Activated T-cell treated with anti-CD3 and anti-CD28 coated beads, Interleukin-2, amount 50 U/mL, for 4 hours (primary cell): ENCODE results near the gene MALRD1. TPM values are rescaled to one million over a fixed set of nuclear protein-coding genes. Genes with fewer than 3 reads are reported as not detected.

Source experiments
- ATAC-seq, 2 donors: fragments of 200-7000 bp; cut with Tn5 transposase; one replicate each; pipeline ENCODE4 v1.10.0; 2021
- DNase-seq: peaks from one replicate; pipeline ENCODE4 v3.0.0-alpha.2; 2020
- H3K27me3 Mint-ChIP-seq: one replicate; pipeline ENCODE4 v1.8.0; 2021; ENCODE audit warnings: low read depth, mixed read lengths
- H3K36me3 Mint-ChIP-seq: one replicate; pipeline ENCODE4 v1.8.0; 2022; ENCODE audit warnings: mixed read lengths; ENCODE audit not compliant: insufficient read depth
- H3K4me1 Mint-ChIP-seq: one replicate; pipeline ENCODE4 v1.8.0; 2021; ENCODE audit warnings: low read depth, mixed read lengths
- H3K4me3 Mint-ChIP-seq: one replicate; pipeline ENCODE4 v1.8.0; 2021; ENCODE audit warnings: mild to moderate bottlenecking, moderate library complexity, mixed read lengths
- H3K9me3 Mint-ChIP-seq: one replicate; pipeline ENCODE4 v1.8.0; 2021; ENCODE audit warnings: mixed read lengths
- total RNA-seq, 3 donors: library from RNA; stranded (reverse); gene quantifications; one replicate each; pipeline ENCODE4 v1.2.1, GENCODE V29; 2021

MALRD1 gene
- total RNA-seq, 3 donors from 2014 or later, result not detected

DNA sequence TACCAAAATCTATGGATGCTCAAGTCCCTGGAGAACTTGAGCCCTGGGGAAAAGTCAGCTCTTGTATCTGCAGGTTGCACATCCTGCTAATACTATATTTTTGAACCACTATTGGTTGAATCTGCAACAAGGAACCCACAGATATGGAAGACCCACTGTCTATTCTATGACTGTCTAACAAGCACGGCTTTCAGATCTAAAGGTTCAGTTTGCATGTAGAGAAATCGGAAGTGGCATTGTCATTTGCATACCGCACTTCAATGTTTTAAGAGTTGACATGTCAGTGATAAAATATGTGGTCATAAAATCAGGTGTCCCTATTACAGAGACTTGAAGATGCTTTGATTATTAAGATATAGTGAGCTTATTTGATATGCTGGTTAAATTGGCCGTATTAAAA lies 95.6 kb downstream of the MALRD1 start:
- H3K27me3 Mint-ChIP-seq, result no peaks in the 10 kb centered on the region
- H3K4me3 Mint-ChIP-seq, result no peak overlapping the region
- DNase-seq, result no peak
- no peaks in the 10 kb centered on the region for H3K36me3 Mint-ChIP-seq
- peaks cover 11% of the 10 kb centered on the region for H3K9me3 Mint-ChIP-seq
- no peaks in the 10 kb centered on the region for H3K4me1 Mint-ChIP-seq
- ATAC-seq, result no peak

DNA sequence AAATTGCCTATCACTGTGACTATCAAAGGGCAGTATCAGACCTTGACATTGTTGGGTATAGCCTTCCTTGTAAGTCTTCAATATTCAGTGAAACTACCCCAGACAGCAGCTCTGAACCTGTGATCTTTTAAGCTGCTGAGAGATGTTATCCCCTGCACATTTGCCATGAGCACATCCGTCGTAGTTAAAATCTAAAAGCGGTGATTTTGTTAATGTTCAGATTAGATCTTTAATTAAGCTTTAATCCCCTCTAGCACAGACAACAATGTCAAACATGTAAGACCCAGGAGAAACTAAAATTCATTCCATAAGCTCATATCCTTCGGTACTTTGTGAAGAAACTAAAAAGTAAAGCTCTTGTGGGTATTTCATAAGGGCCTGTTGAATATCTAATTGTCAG lies 105.8 kb downstream of the MALRD1 start:
- Mint-ChIP-seq H3K4me1 (no peaks in the 10 kb centered on the region), H3K27me3 (no peaks in the 10 kb centered on the region), H3K36me3 (no peaks in the 10 kb centered on the region), H3K4me3 (no peak overlapping the region), H3K9me3 (peaks cover 4% of the 10 kb centered on the region)
- DNase-seq, result no peak
- no peak for ATAC-seq

DNA sequence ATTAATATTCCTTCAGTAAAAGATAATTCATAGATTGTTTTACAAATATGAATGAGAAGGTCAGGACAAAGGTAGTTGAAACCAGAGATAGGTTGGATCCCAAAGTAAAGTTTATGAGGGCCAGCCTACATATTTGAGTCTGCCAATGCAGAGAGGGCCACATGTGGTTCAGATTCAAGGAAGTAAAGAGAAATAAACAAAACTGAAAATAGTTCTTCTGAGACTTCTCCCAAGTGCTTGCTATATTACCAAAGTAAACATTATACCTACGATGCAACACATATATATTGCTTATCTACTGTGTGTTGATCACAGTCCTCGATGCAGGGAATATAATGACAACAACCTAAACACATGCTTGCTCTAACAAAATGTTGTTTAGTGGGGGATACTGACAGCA lies 109.8 kb downstream of the MALRD1 start:
- DNase-seq (no peak), ATAC-seq (no peak)
- H3K27me3 Mint-ChIP-seq, result no peaks in the 10 kb centered on the region
- no peaks in the 10 kb centered on the region for H3K4me1 Mint-ChIP-seq
- H3K36me3 Mint-ChIP-seq, result no peaks in the 10 kb centered on the region
- no peak overlapping the region for H3K4me3 Mint-ChIP-seq
- peaks cover 8% of the 10 kb centered on the region for H3K9me3 Mint-ChIP-seq

GRCh38 chr10:19158870-19159269 lies 110.3 kb downstream of the MALRD1 start:
- H3K4me1 Mint-ChIP-seq, result no peaks in the 10 kb centered on the region
- H3K27me3 Mint-ChIP-seq, result no peaks in the 10 kb centered on the region
- peaks cover 8% of the 10 kb centered on the region for H3K9me3 Mint-ChIP-seq
- H3K36me3 Mint-ChIP-seq, result no peaks in the 10 kb centered on the region
- no peak overlapping the region for H3K4me3 Mint-ChIP-seq
- ATAC-seq (no peak), DNase-seq (no peak)

DNA sequence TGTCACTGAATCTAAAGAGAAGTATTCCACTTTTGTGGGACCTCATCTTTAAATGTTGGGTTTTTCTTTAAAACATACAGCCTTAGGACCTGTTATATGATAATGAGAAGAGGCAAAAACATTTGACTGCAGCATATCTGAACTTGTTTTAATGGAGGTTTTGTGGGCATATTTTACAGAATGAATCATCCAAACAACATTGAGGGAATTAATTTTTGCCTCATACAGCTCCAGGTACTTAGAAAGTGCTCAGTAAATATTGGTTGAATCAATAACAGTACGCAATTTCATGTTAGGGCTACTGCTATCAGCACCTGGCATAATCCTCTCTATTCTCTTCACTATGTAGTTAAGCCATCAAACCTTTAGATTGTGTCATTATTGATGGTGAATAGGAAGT lies 115.9 kb downstream of the MALRD1 start:
- no peaks in the 10 kb centered on the region for H3K27me3 Mint-ChIP-seq
- no peaks in the 10 kb centered on the region for H3K4me1 Mint-ChIP-seq
- no peaks in the 10 kb centered on the region for H3K36me3 Mint-ChIP-seq
- ATAC-seq, result no peak
- DNase-seq, result no peak
- H3K9me3 Mint-ChIP-seq, result peaks cover 16% of the 10 kb centered on the region
- no peak overlapping the region for H3K4me3 Mint-ChIP-seq

- peaks cover 12% of the 10 kb centered on the region for H3K9me3 Mint-ChIP-seq
- no peaks in the 10 kb centered on the region for H3K4me1 Mint-ChIP-seq
- no peaks in the 10 kb centered on the region for H3K36me3 Mint-ChIP-seq
- no peak overlapping the region for H3K4me3 Mint-ChIP-seq
- DNase-seq, result no peak
- ATAC-seq, result no peak
- H3K27me3 Mint-ChIP-seq, result no peaks in the 10 kb centered on the region
Observed at GRCh38 chr10:19168584-19168983, 120.0 kb downstream of the MALRD1 start.

- Mint-ChIP-seq H3K4me3 (no peak overlapping the region), H3K9me3 (peaks cover 12% of the 10 kb centered on the region), H3K27me3 (no peaks in the 10 kb centered on the region), H3K4me1 (no peaks in the 10 kb centered on the region), H3K36me3 (no peaks in the 10 kb centered on the region)
- ATAC-seq, result no peak
- DNase-seq, result no peak
Observed at GRCh38 chr10:19169041-19169440, 120.4 kb downstream of the MALRD1 start.

DNA sequence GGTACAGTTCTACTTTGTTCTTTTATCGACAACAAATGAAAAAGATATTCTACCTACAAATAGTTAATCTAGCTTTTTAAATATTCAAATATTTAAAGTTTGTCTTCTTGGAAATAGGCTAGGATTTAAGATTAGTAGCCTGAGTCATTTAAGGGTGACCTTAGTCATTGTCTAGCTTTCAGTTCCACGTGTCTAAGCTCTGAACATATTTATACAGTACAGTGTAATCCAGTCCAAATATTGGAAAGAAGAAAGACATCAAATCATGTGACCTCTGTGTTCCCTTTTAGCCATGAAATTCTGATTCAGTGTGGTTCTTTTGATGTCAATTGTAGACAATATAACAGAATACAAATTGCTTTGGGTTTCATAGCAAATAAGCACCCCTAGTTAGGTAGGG lies 121.1 kb downstream of the MALRD1 start:
- H3K27me3 Mint-ChIP-seq, result no peaks in the 10 kb centered on the region
- ATAC-seq, result no peak
- peaks cover 12% of the 10 kb centered on the region for H3K9me3 Mint-ChIP-seq
- H3K4me1 Mint-ChIP-seq, result no peaks in the 10 kb centered on the region
- no peak for DNase-seq
- no peak overlapping the region for H3K4me3 Mint-ChIP-seq
- H3K36me3 Mint-ChIP-seq, result no peaks in the 10 kb centered on the region

- H3K4me1 Mint-ChIP-seq, result no peaks in the 10 kb centered on the region
- DNase-seq, result no peak
- no peaks in the 10 kb centered on the region for H3K36me3 Mint-ChIP-seq
- ATAC-seq, result no peak
- H3K27me3 Mint-ChIP-seq, result no peaks in the 10 kb centered on the region
- peaks cover 9% of the 10 kb centered on the region for H3K9me3 Mint-ChIP-seq
- H3K4me3 Mint-ChIP-seq, result no peak overlapping the region
Observed at GRCh38 chr10:19178675-19179074, 130.1 kb downstream of the MALRD1 start.

- no peaks in the 10 kb centered on the region for H3K36me3 Mint-ChIP-seq
- no peaks in the 10 kb centered on the region for H3K27me3 Mint-ChIP-seq
- ATAC-seq, result no peak
- peaks cover 23% of the 10 kb centered on the region for H3K9me3 Mint-ChIP-seq
- no peak overlapping the region for H3K4me3 Mint-ChIP-seq
- no peaks in the 10 kb centered on the region for H3K4me1 Mint-ChIP-seq
- DNase-seq, result no peak
Observed at GRCh38 chr10:19184891-19185290, 136.3 kb downstream of the MALRD1 start.

DNA sequence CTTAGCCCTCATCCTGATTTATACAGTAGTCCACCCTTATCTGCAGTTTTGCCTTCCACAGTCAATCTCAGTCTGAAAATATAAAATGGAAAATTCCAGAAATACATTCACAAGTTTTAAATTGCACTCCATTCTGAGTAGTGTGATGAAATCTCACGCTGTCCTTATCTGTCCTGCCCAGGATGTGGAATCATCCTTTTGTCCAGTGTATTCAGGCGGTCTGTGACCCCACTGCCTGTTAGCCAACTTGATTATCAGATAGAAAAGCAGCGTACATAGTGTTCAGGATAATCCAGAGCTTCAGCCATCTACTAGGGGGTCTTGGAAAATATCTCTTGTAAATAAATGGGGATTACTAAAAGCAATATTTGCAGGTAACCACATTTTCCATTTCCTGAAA lies 146.3 kb downstream of the MALRD1 start:
- no peaks in the 10 kb centered on the region for H3K4me1 Mint-ChIP-seq
- H3K36me3 Mint-ChIP-seq, result no peaks in the 10 kb centered on the region
- ATAC-seq (no peak), DNase-seq (no peak)
- no peaks in the 10 kb centered on the region for H3K27me3 Mint-ChIP-seq
- no peak overlapping the region for H3K4me3 Mint-ChIP-seq
- peaks cover 8% of the 10 kb centered on the region for H3K9me3 Mint-ChIP-seq

DNA sequence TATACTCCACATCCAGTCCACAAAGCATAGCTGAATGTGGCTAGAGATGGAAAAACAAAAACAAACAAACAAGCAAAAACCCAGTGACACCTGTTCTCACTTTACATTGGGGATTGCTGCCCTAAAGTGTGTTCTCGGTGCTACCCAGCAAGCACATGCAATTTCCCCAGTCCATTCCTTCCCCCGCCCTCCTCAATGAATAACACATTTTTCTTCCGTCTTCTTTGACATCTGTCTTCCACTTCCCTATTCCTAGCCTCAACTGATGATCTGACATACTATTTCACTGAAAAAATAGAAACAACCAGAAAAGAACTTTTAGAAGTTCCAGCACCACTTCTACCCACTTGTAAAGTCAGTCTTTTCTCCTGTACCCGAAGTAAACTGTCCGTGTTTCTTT lies 147.1 kb downstream of the MALRD1 start:
- Mint-ChIP-seq H3K4me1 (no peaks in the 10 kb centered on the region), H3K36me3 (no peaks in the 10 kb centered on the region), H3K27me3 (no peaks in the 10 kb centered on the region), H3K9me3 (peaks cover 4% of the 10 kb centered on the region), H3K4me3 (no peak overlapping the region)
- DNase-seq (no peak), ATAC-seq (no peak)

DNA sequence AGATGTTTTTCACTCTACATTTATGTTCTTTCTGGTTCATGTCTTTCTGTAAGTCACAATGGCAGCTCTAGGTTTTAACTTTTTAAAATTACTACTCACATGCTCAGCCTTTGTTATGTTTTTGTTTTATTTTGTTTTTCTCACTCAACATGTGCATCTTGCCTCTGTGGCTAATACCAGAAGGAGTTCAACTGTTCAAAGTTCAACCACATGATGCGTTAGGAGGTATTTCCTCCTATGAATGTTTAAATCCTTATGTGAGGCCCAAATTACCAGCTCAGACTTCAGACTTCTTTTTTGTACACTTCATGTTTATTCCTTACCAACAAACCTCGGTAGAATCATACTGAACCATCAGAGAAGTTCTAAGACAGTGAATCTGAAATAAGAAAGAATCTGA lies 151.6 kb downstream of the MALRD1 start:
- no peak for ATAC-seq
- no peak overlapping the region for H3K4me3 Mint-ChIP-seq
- no peaks in the 10 kb centered on the region for H3K36me3 Mint-ChIP-seq
- DNase-seq, result no peak
- no peaks in the 10 kb centered on the region for H3K9me3 Mint-ChIP-seq
- no peaks in the 10 kb centered on the region for H3K4me1 Mint-ChIP-seq
- H3K27me3 Mint-ChIP-seq, result no peaks in the 10 kb centered on the region

- H3K27me3 Mint-ChIP-seq, result no peaks in the 10 kb centered on the region
- H3K36me3 Mint-ChIP-seq, result no peaks in the 10 kb centered on the region
- DNase-seq, result no peak
- no peak for ATAC-seq
- no peak overlapping the region for H3K4me3 Mint-ChIP-seq
- H3K4me1 Mint-ChIP-seq, result no peaks in the 10 kb centered on the region
- peaks cover 3% of the 10 kb centered on the region for H3K9me3 Mint-ChIP-seq
Observed at GRCh38 chr10:19204246-19204917, 155.8 kb downstream of the MALRD1 start.

DNA sequence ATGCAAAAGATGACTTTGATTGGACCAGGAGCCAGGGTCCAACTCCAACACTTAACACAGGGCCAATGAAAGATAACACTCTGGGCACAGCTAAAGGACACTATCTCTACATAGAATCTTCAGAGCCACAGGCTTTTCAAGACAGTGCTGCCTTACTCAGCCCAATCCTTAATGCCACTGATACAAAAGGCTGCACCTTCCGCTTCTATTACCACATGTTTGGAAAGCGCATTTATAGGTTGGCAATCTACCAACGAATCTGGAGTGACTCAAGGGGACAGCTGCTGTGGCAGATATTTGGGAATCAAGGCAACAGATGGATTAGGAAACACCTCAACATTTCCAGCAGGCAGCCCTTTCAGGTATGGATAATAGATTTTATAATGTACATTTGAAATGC lies 160.7 kb downstream of the MALRD1 start:
- Mint-ChIP-seq H3K9me3 (peaks cover 3% of the 10 kb centered on the region), H3K27me3 (no peaks in the 10 kb centered on the region), H3K4me1 (no peaks in the 10 kb centered on the region), H3K4me3 (no peak overlapping the region), H3K36me3 (no peaks in the 10 kb centered on the region)
- ATAC-seq, result no peak
- DNase-seq, result no peak

DNA sequence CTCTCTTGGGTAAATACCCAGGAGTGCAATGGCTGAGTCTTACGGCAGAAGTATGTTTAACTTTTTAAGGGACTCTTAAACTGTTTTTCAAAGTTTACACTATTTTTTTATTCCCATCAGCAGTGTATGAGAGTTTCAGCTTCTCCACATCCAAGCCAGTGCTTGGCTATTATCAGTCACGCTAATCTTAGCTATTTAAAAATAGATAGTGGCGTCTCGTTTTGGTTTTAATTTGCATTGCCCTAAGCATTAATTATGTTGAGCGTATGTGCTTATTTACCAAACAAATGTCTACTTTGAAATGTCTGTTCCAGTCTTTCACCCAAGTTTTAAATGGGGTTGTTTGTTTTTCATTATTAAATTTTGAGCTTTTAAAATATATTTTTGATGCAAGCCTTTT lies 164.0 kb downstream of the MALRD1 start:
- no peak for DNase-seq
- H3K4me1 Mint-ChIP-seq, result no peaks in the 10 kb centered on the region
- H3K27me3 Mint-ChIP-seq, result no peaks in the 10 kb centered on the region
- H3K9me3 Mint-ChIP-seq, result peaks cover 3% of the 10 kb centered on the region
- no peak for ATAC-seq
- H3K36me3 Mint-ChIP-seq, result no peaks in the 10 kb centered on the region
- no peak overlapping the region for H3K4me3 Mint-ChIP-seq
